OCI-LY7 (cell line): ENCODE measurements around the gene TMEM185B.

Experiments
- CTCF ChIP-seq: fragments of 200-600 bp; sonication (generic); conservative IDR thresholded peaks from 2 replicates; pipeline ENCODE4 v1.5.1; 2014; ENCODE audit warnings: mild to moderate bottlenecking, antibody characterized with exemption, low read length, moderate library complexity, mixed read lengths
- EZH2phosphoT487 ChIP-seq: fragments of 200-600 bp; sonication (generic); IDR thresholded peaks from 2 replicates; pipeline ENCODE4 v1.6.1; 2018; ENCODE audit warnings: low read depth, borderline replicate concordance, mild to moderate bottlenecking, mixed run types, antibody characterized with exemption, low read length, moderate library complexity, mixed read lengths

- TF ChIP-seq CTCF (no peak), EZH2phosphoT487 (no peak)
These were observed 44.1 kb upstream of the TMEM185B start for GRCh38 chr2:120267348-120267747.
